Islet of Langerhans (tissue), 1 donor: ENCODE results near the gene CLSTN3.
A peak's percentile ranks its signal among the peaks of the same experiment; 100 is the strongest.

Experiments
- FAIRE-seq: peaks from one replicate; lab custom pipeline; 2011; peaks lifted over from hg19 to GRCh38; lab: Jason Lieb, UNC

Gene CLSTN3

DNA sequence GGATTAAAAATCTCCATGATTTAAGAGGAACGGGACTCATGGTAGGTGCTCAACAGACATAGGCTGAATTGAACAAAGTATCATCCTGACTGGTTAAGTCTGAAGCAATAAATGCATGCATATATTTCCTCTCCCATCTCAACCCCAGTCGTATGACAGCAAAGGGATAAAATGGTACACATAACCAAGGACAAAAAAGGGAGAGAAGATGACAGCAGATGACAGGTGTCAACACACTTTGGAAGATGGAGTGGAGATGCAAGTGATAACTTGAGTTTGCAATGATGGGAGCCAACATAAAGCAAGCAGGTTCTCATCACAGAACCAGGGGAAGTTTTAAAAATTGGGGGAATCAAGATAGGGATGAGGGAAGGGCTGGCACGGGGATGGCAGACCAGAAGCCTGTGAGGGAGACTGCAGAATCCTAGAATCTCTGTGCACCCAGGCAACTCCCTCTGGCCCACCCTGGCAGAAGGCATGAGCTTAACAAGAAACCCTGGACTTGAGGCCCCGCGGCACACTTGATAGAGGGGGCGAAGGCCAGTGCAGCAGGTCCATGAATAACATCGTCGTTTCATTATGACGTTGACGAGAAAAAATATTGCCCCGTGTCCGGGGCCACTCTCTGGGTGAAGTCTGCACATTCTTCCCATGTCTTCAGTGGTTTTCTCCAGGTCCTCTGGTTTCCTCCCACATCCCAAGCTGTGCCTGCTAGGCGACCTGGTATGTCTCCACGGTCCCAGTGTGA, 26.2 kb upstream of the CLSTN3 start:
- no peak for FAIRE-seq

DNA sequence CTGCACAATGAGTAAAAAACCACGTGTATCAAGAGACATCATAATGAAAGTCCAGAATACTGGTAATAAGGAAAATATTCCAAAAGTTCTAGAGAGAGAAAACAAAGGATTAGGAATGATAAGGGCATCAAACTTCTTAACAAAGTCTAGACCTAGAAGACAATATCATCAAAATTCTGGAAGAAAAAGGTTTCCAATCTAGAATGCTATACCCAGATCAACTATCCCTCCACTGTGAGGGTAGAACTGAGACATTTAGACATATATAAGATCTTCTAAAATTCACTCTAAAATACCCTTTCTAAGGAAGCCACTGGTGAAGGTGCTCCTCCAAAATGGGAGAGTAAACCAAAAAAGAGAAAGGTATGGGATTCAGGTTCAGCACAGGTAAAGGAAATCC, 24.1 kb upstream of the CLSTN3 start:
- FAIRE-seq: no peak

GRCh38 chr12:7107181-7107580, 23.0 kb upstream of the CLSTN3 start:
- FAIRE-seq: peak; percentile 77

GRCh38 chr12:7107636-7108002, 22.6 kb upstream of the CLSTN3 start:
- FAIRE-seq: no peak

DNA sequence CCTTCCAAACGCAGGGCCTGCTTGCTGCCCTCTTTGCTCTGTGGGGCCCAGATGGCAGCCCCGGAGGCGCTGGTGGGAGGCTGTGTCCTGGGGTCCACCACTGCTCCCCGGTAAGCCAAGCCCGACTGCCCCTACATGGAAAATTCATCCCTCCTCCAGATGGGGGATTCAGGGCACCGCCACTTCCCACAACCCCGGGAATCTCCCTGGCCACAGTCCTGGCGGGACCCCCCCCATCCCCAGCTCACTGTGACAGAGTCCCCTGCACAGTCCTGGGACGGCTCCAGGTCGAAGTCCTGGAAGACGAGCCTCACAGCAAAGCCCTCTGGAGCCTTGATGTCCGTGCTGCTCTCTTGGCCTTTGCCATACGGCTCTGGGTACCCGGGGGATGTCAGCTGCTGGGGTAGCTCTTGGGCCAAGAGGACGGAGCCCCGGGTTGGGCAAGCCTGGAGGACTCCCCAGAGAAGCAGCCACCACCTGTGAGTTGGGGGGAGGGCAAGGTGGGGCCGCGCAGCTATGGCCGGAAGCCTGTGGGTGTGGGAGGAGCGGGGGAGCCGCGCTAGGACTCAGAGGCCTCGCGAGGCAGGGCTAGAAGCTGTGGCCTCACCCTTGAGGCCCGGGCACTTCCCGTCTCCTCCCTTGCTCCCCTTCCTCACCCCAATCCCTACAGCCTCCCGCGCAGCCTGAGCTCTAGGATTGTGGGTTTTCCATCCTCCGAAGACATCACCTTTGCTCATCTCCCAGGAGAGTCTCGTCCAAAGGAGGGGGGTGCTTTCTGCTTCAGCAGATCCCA, 22.0 kb upstream of the CLSTN3 start:
- FAIRE-seq: no peak

GRCh38 chr12:7108796-7109571, 21.2 kb upstream of the CLSTN3 start, which contains the start of gene C1RL:
Gene C1RL, minus strand, starts transcription at chr12:7109214. Its CDS starts 34 bp downstream, at chr12:7109180.
- FAIRE-seq: no peak

DNA sequence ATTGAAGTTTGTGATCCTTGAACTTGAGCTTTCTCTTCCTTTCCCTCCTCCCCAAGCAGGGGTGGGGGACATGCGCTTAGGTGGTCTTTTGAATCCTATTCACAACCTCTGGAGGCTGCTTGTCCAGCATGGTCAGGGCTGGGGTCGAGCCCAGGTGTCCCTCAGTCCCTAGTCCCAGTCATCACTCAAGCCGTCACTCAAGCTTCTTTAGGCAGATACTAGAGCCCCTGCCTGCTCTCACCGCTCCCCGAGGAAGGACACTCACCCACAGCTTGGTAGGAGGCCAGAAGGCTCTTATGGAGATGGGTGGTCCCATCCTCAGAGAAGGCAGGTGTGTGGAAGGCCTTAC, 20.6 kb upstream of the CLSTN3 start:
- FAIRE-seq: no peak

- FAIRE-seq: no peak
Measured at GRCh38 chr12:7110661-7111060, 19.5 kb upstream of the CLSTN3 start.

DNA sequence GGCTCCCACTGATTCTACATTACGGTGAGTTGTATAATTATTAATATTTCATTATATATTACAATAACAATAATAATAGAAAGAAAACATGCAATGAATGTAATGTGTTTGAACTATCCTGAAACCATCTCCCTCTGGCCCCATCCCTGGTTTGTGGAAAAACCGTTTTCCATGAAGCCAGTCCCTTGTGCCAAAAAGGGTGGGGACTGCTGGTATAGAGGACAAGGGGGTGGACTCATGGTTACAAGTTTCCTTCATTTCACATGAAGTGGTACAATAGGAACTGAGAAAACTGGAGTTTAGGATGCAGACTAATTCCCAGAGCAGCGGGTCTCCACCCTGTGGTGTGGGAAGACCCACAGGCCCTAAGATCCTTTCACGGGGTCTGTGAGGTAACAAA, 18.1 kb upstream of the CLSTN3 start:
- no peak for FAIRE-seq

DNA sequence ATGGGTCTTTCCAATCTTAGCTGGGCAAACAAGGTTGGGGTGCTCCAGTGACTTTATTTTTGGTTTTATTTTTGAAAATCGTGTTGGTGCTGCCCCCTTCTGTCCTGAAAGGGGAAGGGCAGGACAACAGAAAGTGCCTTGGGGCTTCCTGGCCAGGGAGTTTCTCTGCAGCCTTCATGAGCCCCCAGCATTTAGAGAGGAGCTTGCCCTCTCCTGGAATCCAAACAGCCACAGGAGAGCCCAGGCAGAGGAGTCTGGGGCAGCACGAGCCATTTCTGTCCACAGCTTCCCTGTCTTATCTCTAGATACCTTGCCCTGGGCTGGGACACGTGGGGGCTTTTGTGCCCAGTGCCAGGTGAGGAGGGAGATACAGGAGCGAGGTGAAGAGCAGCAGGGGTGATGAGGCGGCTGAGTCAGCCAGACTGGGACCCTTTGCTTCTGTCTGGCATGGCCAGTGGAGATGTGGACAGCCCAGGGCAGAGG, 16.7 kb upstream of the CLSTN3 start:
- FAIRE-seq: peak; percentile 41

GRCh38 chr12:7114008-7114407, 16.2 kb upstream of the CLSTN3 start:
- no peak for FAIRE-seq

- no peak for FAIRE-seq
Measured at GRCh38 chr12:7114851-7115250, 15.3 kb upstream of the CLSTN3 start.

DNA sequence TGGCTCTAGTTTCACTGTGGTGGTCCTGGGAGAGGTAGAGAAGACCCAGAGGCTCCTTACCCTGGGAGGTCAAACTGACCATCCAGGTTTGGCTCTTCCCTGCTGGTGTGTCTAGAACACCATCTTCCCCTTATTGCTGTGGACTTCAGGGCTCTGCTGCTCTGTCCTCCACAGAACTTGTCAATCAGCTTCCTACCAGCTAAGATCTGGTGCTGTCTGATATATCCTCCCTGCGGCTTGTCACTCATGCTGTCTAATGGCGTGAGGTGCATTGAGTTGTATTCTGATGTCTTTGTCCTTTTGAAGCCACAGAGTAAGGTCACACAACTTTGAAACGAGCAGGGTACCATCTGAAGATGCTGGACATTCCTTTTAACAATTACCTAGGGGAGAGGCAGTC, 14.0 kb upstream of the CLSTN3 start:
- no peak for FAIRE-seq

DNA sequence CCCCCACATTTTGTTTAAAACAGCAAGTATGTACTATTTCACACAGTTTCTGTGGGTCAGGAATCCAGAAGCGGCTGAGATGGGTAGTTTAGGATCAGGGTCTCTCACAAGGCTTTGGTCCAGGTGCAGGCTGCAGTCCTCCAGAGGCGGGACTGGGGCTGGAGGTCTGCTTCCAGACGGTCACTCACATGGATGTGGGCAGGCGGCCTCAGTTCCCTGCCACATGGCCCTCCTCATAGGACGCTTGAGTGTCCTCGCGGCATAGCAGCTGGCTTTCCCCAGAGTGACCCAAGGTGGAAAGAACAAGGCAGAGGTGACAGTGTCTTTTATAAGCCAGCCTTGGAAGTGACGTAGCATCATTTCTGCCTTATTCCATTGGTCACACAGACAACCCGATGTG, 13.3 kb upstream of the CLSTN3 start:
- FAIRE-seq: no peak

- FAIRE-seq: no peak
Measured at GRCh38 chr12:7117670-7118069, 12.5 kb upstream of the CLSTN3 start.

- FAIRE-seq: no peak
Measured at GRCh38 chr12:7118881-7119280, 11.3 kb upstream of the CLSTN3 start.

DNA sequence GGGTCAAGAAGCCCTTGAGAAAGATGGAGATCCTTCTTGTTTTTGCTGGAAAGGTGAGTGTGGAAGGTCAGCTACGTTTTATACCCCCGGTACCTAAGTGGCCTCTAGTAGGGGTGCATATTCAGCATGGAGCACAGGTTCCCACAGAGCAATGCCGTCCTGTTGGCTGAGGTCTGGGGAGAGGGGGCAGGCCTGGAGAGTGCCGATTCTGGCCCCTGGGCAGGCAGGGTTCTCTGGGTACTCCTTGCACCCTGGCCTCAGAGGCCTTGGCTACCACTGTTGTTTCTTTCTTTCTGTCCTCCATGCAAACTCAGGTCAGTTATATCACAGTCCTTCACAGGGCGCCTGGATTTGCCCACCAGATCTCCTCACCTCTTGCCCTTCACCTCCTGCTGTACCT, 10.0 kb upstream of the CLSTN3 start:
- FAIRE-seq: no peak

DNA sequence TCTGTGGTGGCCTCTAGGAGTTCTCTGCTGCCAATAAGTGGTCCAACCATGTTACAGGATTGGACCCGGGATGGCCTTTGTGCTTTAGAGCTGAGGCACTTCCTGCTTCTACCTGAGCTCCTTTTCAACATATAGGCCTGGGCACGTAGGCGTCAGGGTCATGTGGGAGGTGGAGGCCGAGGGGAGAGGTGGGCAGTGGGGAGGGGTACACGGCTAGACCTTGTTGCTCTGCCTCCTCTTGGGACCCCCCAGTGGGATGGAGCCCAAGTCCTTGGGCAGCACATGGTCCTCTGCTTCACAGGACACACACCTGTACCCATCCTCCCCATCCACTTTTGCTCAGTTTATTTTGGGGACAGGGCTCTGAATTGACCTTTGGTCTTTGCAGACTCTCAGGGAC, 8.8 kb upstream of the CLSTN3 start:
- FAIRE-seq: no peak

DNA sequence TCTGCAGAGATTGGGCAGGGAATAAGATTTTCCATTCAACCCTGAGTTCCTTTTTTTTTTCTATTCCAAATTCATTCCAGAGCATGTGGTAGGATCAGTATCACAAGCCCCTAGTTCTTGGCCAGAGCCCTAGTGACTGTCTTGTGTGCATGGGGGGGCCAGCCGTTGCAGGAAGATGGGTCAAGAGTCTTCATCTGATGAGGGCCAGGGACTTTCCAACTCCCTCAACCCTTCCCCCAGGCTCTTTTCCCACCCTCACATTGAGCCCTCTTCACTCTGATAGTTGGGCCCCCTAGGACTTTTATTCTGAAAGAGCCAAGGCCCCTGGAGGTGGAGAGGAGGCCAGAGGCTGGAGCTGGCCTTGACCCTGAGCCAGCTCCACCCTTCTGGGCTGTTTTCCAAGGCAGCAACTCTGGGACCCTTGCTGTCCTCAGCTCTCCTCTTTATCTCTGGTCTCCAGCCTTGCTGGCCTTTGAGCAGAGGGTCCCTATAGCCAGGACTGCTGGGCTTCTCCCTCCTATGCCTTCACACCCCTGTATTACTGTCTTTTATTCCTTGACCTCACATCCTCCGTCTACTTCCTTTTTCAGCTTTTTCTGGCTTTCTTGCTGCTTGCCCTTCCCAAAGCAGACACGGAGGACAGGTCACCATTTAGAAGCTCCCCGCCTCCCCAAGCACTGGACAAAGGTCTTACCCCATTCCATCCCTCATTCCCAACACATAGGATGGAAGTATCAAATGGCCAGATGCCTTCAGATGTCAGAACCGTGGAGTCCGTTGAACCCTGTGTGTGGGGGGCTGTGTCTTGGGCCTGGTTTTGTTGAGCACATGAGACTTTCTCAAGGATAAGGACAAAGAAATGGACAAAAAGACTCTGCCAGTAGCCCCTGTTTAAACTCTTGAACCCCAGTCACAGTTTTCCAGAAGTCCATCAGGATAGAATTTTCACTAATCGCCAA, 7.1 kb upstream of the CLSTN3 start:
- FAIRE-seq: no peak

- FAIRE-seq: no peak
Measured at GRCh38 chr12:7123806-7124522, 6.2 kb upstream of the CLSTN3 start.

DNA sequence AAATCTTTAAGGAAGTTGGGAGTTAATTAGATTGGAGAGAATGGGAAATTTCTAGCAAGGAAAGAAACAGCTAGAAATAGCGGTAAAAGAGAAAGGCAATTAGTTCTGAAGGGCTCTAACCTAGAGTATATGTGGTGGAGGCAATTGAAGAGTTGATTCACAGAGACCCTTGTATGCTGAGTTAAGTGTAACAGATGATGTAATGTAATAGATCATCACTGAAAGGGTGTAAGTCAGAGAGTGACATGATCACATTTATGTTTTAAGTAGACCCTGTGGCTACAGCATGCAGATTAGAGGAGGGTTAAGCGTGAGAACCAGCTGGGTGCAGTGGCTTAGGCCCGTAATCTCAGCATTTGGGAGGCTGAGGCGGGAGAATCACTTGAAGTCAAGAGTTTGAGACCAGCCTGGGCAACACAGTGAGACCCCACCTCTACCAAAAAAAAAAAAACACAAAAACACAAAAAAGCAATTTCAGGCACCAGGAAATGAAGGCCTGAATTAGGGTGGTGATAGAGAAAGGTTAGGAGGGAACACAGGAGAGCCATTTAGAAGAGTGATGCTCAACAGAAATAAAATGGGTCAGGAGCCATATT, 4.4 kb upstream of the CLSTN3 start:
- no peak for FAIRE-seq
